Measurements from ENCODE around the gene SLC39A6. TPM values are rescaled to one million over a fixed set of nuclear protein-coding genes. Genes with fewer than 3 reads are reported as not detected.

SLC39A6 gene, protein sequence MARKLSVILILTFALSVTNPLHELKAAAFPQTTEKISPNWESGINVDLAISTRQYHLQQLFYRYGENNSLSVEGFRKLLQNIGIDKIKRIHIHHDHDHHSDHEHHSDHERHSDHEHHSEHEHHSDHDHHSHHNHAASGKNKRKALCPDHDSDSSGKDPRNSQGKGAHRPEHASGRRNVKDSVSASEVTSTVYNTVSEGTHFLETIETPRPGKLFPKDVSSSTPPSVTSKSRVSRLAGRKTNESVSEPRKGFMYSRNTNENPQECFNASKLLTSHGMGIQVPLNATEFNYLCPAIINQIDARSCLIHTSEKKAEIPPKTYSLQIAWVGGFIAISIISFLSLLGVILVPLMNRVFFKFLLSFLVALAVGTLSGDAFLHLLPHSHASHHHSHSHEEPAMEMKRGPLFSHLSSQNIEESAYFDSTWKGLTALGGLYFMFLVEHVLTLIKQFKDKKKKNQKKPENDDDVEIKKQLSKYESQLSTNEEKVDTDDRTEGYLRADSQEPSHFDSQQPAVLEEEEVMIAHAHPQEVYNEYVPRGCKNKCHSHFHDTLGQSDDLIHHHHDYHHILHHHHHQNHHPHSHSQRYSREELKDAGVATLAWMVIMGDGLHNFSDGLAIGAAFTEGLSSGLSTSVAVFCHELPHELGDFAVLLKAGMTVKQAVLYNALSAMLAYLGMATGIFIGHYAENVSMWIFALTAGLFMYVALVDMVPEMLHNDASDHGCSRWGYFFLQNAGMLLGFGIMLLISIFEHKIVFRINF
- total RNA-seq (2022; extraction: Qiagen RNA extraction): 38.9 to 54.0 TPM (median 52.4 TPM) in 5 replicates

DNA sequence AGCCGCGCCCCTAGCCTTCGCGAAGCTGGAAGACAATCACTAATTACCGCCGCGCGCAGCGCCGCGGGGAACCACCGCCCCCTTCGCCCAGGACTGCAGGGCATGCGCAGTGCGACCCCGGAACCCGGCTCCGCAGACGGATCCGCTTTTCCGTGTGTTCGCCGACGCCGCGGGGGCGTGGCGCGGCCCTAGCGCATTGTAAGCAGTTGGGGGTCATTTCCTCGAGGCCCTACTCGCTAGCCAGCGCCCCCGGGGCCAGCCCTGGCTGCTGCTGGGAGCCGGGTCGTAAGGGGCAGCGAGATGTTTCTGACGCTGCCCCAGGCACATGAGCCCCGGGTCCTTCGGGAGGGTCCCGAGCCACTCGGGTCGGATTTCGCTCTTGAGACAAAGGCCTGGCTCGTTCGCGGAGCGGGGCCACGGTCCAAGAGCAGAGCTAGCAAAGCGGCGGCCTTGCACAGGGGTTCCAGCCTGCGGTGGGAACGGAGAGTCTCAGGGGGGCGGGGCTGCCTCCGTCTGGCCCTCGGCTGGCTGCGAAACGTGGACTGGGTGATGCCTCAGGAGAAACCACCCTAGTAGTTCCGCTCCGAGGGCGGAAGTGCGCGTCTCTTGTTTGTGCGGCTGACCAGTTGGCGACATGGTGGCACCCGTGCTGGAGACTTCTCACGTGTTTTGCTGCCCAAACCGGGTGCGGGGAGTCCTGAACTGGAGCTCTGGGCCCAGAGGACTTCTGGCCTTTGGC, at the start of gene SLC39A6, which contains the start of gene ELP2:
TSS of gene SLC39A6 (minus strand) at position 41 of the 739 bp plus-strand sequence. CDS start 2,333 bp downstream, outside the sequence.
TSS of gene ELP2 (plus strand) at position 600 of the 739 bp plus-strand sequence. CDS start at position 635, 35 bp downstream.

DNA sequence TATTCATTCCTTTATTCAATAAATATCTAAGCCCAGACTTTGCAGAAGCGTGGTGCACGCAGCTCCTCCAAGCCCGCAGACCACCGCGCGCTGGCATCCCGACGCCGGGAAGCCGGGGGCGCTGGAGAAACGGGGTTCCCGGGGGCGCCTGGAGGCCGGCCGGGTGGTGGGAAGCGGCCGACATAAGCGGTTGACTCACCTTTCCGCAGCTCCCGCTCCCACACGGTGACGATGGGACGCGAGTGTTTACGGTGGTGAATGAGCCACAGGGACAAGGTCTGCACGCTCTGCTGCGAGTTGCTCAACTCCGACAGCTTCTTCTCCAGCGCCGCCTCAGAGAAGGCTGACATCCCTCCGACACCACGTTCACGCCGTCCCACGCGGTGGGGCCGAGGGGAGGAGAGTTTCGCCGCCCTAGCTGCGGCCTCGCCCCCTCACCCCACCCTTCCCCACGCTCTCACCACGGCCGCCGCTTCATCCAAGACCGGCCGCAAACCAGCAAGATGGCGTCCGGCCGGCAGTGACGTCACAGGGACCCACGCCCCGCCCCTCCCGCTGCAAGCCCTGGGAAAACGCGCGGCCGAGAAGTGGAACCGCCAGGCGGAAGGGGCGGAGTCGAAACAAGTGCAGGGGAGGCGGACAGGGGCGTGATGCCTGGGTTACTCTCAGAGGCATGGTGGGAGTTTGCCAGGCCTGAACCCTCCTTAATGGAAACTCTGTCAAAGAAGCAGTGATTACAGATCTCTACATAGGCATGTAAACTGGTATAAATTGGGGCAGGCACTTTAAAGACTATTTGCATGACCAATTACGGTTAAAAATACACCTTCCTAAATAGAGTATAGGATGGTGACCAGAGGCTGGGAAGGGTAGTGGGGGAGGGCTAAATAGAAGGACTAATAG, 61.8 kb downstream of the SLC39A6 start, which contains the start of gene RPRD1A:
TSS of gene RPRD1A (minus strand) at position 505 of the 903 bp plus-strand sequence. CDS start at position 350, 155 bp downstream.

Other genes starting within 250 kb of the SLC39A6 start
- gene RPRD1A, start 61.8 kb downstream of the SLC39A6 start, total RNA-seq (2022; extraction: Qiagen RNA extraction): 15.6 to 25.2 TPM (median 22.3 TPM) in 5 replicates
- gene ELP2, start 559 bp upstream of the SLC39A6 start, total RNA-seq (2022; extraction: Qiagen RNA extraction): 29.2 to 38.2 TPM (median 32.1 TPM) in 5 replicates
- gene MOCOS, start 58.2 kb upstream of the SLC39A6 start, total RNA-seq (2022; extraction: Qiagen RNA extraction): 2.7 to 4.9 TPM (median 3.6 TPM) in 5 replicates
- 2.5 to 3.3 TPM (median 2.6 TPM) in 5 replicates for gene FHOD3, start 168.4 kb upstream of the SLC39A6 start, total RNA-seq (2022; extraction: Qiagen RNA extraction)

Measured in A549 treated with dexamethasone at 1 μM for 4 hours (cell line).